ENCODE measurements around the gene NYNRIN.

- TF ChIP-seq CTCF (IDR thresholded peaks at IDR 0.05): peak; percentile 27
- no peak for TF ChIP-seq ZFX (IDR thresholded peaks at IDR 0.05; ENCODE audit: borderline replicate concordance)
Measured at GRCh38 chr14:24392325-24393091, 6.3 kb upstream of the NYNRIN start.
